Measurements from ENCODE around the gene ARMC5.

ARMC5 gene

DNA sequence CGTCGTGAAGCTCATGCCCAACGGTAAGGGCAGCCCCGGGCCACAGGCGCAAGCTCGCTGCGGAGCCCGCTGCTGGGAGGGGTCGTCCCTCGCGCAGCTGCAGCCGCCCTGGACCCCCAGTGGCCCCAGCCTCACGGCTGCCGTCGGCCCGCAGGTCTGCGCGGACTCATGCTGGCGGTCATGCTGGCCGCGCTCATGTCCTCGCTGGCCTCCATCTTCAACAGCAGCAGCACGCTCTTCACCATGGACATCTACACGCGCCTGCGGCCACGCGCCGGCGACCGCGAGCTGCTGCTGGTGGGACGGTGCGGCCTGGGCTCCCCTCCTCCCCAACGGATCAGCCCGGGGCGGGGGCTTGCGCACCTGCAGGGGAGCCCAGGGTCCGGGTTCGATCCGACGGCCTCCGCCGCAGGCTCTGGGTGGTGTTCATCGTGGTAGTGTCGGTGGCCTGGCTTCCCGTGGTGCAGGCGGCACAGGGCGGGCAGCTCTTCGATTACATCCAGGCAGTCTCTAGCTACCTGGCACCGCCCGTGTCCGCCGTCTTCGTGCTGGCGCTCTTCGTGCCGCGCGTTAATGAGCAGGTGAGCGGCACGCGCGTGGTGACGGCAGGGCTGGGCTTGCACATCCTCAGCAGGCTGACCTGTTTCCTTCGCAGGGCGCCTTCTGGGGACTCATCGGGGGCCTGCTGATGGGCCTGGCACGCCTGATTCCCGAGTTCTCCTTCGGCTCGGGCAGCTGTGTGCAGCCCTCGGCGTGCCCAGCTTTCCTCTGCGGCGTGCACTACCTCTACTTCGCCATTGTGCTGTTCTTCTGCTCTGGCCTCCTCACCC lies 29.4 kb downstream of the ARMC5 start:
- no peak overlapping the region for H3K27ac ChIP-seq (ENCODE audit: low read depth, low read length)
- H3K36me3 ChIP-seq (ENCODE audit: control insufficient read depth, low read length): no peaks in the 10 kb centered on the region
- H3K4me1 ChIP-seq (ENCODE audit: control insufficient read depth, low read length): peaks cover 7% of the 10 kb centered on the region
- no peaks in the 10 kb centered on the region for H3K79me2 ChIP-seq (ENCODE audit: control insufficient read depth, low read length)
- no peaks in the 10 kb centered on the region for H3K9me3 ChIP-seq (ENCODE audit: control insufficient read depth, insufficient read depth, low read length)
- H4K20me1 ChIP-seq (ENCODE audit: control insufficient read depth, insufficient read depth, low read depth, low read length): no peaks in the 10 kb centered on the region
- H3K4me2 ChIP-seq (ENCODE audit: low read length): no peak overlapping the region
- H3K4me3 ChIP-seq (ENCODE audit: low read length): no peak overlapping the region
- H3F3A ChIP-seq (ENCODE audit: control insufficient read depth, insufficient read depth): no peaks in the 10 kb centered on the region
- TF ChIP-seq, protein P1, sequence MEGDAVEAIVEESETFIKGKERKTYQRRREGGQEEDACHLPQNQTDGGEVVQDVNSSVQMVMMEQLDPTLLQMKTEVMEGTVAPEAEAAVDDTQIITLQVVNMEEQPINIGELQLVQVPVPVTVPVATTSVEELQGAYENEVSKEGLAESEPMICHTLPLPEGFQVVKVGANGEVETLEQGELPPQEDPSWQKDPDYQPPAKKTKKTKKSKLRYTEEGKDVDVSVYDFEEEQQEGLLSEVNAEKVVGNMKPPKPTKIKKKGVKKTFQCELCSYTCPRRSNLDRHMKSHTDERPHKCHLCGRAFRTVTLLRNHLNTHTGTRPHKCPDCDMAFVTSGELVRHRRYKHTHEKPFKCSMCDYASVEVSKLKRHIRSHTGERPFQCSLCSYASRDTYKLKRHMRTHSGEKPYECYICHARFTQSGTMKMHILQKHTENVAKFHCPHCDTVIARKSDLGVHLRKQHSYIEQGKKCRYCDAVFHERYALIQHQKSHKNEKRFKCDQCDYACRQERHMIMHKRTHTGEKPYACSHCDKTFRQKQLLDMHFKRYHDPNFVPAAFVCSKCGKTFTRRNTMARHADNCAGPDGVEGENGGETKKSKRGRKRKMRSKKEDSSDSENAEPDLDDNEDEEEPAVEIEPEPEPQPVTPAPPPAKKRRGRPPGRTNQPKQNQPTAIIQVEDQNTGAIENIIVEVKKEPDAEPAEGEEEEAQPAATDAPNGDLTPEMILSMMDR (IDR thresholded peaks at IDR 0.05; ENCODE audit: low read depth, low read length, poor library complexity, severe bottlenecking): no peak
- TF ChIP-seq EZH2phosphoT487 (IDR thresholded peaks at IDR 0.05; ENCODE audit: borderline replicate concordance, low read length): no peak
- H3K9me2 ChIP-seq (replicated peaks; ENCODE audit: control insufficient read depth, low read length): no peaks in the 10 kb centered on the region
- peaks cover 7% of the 10 kb centered on the region for H3K27me3 ChIP-seq (ENCODE audit: control insufficient read depth, low read length)

GRCh38 chr16:31489298-31489564 lies 29.9 kb downstream of the ARMC5 start:
- Histone ChIP-seq H3K4me2 (ENCODE audit: low read length) (no peak overlapping the region), H3F3A (ENCODE audit: control insufficient read depth, insufficient read depth) (no peaks in the 10 kb centered on the region), H3K27me3 (ENCODE audit: control insufficient read depth, low read length) (peaks cover 7% of the 10 kb centered on the region), H3K9me2 (replicated peaks; ENCODE audit: control insufficient read depth, low read length) (no peaks in the 10 kb centered on the region), H3K36me3 (ENCODE audit: control insufficient read depth, low read length) (no peaks in the 10 kb centered on the region), H3K9me3 (ENCODE audit: control insufficient read depth, insufficient read depth, low read length) (no peaks in the 10 kb centered on the region), H4K20me1 (ENCODE audit: control insufficient read depth, insufficient read depth, low read depth, low read length) (no peaks in the 10 kb centered on the region), H3K4me3 (ENCODE audit: low read length) (no peak overlapping the region), H3K79me2 (ENCODE audit: control insufficient read depth, low read length) (no peaks in the 10 kb centered on the region), H3K27ac (ENCODE audit: low read depth, low read length) (no peak overlapping the region), H3K4me1 (ENCODE audit: control insufficient read depth, low read length) (peaks cover 7% of the 10 kb centered on the region)
- TF ChIP-seq, protein P1 (IDR thresholded peaks at IDR 0.05; ENCODE audit: low read depth, low read length, poor library complexity, severe bottlenecking): no peak
- no peak for TF ChIP-seq EZH2phosphoT487 (IDR thresholded peaks at IDR 0.05; ENCODE audit: borderline replicate concordance, low read length)

DNA sequence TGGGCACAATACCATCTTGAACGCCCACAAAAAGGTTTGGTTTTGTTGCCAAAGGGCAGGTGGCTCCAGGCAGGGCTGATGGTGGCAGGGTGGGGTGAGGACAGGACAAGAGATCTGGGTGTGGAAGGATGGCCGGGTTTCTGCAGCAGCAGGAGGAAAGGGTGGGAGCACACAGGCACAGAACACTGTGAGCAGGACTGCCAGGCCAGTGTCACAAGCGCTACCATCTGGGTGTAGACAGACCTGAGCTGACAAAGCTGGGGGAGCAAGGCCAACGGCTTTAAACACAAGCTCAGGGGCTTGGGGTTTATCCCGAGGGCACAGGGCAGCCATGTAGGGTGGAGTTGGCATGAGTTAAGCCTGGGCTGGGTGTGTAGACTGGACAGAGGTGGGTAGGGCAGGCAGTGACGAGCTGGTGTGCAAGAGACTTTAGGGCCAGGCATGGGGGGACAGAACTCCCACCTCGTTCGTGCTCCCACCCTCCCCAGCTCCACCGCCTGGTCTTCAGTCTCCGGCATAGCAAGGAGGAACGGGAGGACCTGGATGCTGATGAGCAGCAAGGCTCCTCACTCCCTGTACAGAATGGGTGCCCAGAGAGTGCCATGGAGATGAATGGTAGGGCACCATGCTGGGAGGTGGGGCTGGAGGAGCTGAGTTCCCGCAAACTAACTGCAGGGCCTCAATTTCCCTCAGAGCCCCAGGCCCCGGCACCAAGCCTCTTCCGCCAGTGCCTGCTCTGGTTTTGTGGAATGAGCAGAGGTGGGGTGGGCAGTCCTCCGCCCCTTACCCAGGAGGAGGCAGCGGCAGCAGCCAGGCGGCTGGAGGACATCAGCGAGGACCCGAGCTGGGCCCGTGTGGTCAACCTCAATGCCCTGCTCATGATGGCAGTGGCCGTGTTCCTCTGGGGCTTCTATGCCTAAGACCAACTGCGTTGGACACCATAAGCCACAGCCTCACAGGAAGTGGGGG lies 30.6 kb downstream of the ARMC5 start:
- Histone ChIP-seq H3K27me3 (ENCODE audit: control insufficient read depth, low read length) (peaks cover 7% of the 10 kb centered on the region), H3K79me2 (ENCODE audit: control insufficient read depth, low read length) (no peaks in the 10 kb centered on the region), H3K4me1 (ENCODE audit: control insufficient read depth, low read length) (peaks cover 7% of the 10 kb centered on the region), H3F3A (ENCODE audit: control insufficient read depth, insufficient read depth) (no peaks in the 10 kb centered on the region), H3K4me3 (ENCODE audit: low read length) (no peak overlapping the region), H3K9me2 (replicated peaks; ENCODE audit: control insufficient read depth, low read length) (no peaks in the 10 kb centered on the region), H3K27ac (ENCODE audit: low read depth, low read length) (no peak overlapping the region), H4K20me1 (ENCODE audit: control insufficient read depth, insufficient read depth, low read depth, low read length) (no peaks in the 10 kb centered on the region), H3K36me3 (ENCODE audit: control insufficient read depth, low read length) (no peaks in the 10 kb centered on the region), H3K4me2 (ENCODE audit: low read length) (no peak overlapping the region), H3K9me3 (ENCODE audit: control insufficient read depth, insufficient read depth, low read length) (no peaks in the 10 kb centered on the region)
- no peak for TF ChIP-seq EZH2phosphoT487 (IDR thresholded peaks at IDR 0.05; ENCODE audit: borderline replicate concordance, low read length)
- TF ChIP-seq, protein P1 (IDR thresholded peaks at IDR 0.05; ENCODE audit: low read depth, low read length, poor library complexity, severe bottlenecking): no peak
